SIG-M5 treated with dmso at 0.1 percent for 504 hours (cell line): ENCODE data around the gene MBD4.
A peak's percentile ranks its signal among the peaks of the same experiment; 100 is the strongest.
"Not testable (repeated sequence)": the region's sequence is repeated elsewhere in the genome, so short reads cannot be mapped to it uniquely, and the experiment has no call there.

Experiments used
- DNase-seq: peaks from one replicate; lab custom pipeline; 2025; ENCODE audit not compliant: unreplicated experiment; lab: John Stamatoyannopoulos, UW

MBD4 gene

DNA sequence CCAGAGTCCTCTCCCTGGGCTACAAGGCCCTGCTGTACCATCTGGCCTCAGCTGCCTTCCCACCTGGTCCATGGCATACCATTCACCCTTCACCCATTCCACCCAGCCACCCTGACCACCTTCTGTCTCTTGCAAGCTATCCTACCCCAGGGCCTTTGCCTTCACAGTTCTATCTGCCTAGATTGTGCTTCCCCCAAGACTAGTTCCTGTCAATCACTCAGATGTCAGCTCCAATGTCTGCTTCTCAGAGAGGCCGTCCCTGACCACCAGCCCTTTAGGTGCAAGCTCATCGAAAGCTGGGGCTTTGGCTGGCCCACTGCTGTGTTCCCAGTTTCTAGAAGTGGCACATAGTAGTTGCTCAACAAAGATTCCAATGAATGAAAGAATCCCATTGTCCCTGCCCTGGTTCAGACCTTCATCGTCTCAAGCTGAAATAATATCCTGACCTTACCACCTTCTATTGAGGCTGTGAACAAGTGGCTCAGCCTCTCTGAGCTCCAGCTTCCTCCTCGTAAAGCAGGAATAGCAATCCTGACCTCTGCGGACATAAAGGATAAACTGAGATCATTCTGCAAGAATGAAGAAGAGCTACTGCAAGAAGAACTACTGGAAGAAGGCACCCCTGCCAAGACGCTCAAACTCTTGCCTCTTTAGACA is 27.1 kb downstream of the MBD4 start:
- DNase-seq, result no peak

DNA sequence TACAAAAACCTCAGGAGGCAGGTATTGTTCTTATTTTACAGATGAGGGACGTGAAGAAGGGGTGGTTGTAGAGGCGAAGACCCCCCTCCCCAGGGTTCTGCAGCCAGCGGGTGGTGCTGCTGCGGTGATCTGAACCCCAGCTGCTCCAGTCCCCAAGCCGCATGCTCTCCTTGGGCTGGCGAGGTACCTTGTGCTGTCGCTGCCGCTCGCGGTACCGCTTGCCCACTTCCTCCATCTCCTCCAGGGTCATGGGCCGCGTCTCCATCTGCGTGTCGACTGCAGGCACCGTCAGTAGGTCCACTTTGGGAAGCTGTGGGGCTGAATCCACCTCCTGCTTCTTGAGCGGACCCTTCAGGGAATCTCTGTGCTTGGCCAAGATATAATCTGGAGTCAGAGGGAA is 28.8 kb downstream of the MBD4 start:
- no peak for DNase-seq

DNA sequence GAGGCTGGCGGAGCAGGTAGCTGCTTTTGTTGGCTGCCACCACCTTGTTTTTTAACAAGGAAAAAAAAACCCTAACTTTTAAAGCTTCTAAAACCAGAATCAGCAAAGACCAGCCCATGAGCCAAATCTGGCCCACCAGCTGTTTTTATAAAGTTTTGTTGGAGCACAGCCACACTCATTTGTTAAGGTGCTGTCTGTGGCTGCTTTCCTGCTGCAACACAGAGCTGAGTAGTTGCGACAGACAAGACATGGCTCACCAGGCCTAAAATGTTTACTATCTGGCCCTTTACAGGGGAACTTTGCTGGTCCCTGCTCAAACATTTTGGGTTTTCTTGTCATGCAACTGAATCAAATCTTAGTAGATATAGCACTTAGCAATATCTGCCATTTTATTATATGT is 30.2 kb downstream of the MBD4 start:
- peak; percentile 25 for DNase-seq

DNA sequence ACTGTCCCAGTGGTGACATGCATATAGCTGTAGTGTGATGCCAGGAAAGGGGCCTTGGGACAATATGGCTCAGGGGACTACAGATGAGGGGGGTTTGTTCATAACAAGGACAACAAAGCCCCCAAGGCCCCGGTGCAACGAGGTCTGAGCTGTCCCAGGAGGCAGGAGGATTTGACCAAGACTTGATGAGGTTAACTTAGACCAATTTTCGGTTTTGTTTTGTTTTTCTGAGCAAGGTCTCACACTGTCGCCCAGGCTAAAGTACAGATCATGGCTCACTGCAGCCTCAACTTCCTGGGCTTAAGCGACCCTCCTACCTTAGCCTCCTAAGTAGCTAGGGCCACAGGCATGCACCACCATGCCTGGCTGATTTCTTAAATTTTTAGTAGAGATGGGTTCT is 35.1 kb downstream of the MBD4 start:
- no peak for DNase-seq

DNA sequence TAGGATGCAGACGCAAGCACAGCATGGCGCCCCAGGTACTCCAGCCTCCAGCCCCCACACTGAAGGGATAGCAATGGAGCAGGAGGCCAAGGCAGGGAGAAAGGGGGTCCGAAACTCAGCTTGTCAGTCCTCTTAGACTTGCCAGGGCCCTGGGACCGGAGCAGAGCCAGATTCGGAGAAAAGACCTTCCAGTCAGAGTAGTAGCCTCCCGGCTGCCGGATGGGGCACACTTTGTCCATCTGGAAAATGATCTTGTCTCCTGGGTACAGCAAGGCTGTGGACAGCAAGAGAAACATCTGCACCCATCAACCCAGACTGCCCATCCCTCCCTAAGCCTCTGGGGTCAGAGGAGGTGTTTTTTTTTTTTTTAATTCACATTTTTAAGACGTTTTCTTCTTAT is 35.6 kb downstream of the MBD4 start:
- DNase-seq, result no peak

DNA sequence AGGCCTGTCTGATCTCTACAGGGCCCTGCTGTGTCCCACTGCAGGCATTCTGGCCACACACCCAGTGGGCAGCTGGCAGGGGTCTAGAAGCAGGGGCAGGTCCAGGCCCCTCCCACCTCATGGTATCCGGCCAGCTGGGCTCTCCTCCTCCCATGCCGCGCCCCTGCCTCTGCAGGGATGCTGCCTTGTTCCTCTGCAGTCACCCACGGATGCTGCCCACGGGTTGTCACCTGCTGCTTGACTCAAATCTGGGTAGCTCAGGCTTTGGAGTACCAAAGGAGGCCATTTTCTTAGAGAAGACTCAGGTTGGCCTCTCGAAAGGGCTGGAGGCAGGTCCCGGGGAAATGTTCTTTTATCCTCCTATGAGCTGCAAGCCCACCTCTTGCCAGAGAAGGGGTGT is 36.3 kb downstream of the MBD4 start:
- DNase-seq, result no peak

DNA sequence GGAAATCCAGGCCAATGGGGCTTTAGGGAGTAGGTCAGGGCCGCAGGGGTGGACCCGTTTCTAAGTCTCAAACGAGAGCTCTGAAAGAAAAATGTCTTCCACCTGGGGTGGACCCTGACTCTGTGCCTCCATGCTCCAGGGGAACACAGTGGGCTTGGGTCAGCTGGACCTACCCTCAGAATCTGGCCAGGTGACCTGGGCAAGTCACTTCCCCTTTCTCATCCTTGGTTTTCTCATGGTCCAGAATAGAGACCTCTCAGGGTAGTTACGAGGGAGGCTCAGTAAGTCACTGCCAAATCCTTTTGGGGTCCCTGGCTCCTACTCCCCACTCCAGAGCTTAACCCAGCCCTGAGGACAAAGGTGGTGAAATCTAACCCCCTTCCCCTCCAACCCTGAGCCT is 37.1 kb downstream of the MBD4 start:
- DNase-seq, result no peak

DNA sequence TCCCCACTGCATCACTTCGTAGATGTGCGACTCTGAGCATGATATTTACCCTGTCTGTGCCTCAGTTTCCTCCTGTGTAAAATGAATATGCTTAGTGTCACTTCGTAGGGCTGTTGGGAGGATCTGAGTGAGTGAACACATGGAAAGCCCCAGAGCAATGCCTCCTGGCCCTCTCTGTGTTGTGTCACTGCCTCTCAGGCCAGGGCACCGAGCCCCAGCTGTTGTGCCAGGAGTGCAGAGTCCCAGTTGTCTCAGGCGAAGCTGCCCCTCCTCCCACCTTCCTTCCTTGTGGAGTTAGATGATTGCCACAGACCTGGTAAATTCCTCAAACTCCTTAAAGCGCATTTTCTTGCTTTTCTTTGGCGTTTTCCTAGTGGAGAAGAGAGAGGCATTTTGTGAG is 37.5 kb downstream of the MBD4 start:
- no peak for DNase-seq

DNA sequence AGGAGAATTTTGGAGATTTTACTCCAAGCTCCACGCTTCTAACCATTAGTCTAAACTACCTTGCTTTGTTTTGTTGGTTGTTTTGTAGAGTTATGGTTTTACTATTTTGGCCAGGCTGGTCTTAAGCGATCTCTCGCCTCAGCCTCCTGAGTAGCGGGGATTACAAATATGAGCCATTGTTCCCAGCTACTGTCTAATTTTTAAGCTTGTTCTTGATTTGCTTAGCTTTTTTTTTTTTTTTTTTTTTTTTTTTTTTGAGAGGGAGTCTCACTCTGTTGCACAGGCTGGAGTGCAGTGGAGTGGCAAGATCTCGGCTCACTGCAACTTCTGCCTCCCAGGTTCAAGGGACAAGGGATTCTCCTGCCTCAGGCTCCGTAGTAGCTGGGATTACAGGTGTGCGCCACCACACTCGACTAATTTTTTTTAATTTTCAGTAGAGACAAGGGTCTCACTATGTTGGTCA is 39.8 kb downstream of the MBD4 start:
- no peak for DNase-seq

DNA sequence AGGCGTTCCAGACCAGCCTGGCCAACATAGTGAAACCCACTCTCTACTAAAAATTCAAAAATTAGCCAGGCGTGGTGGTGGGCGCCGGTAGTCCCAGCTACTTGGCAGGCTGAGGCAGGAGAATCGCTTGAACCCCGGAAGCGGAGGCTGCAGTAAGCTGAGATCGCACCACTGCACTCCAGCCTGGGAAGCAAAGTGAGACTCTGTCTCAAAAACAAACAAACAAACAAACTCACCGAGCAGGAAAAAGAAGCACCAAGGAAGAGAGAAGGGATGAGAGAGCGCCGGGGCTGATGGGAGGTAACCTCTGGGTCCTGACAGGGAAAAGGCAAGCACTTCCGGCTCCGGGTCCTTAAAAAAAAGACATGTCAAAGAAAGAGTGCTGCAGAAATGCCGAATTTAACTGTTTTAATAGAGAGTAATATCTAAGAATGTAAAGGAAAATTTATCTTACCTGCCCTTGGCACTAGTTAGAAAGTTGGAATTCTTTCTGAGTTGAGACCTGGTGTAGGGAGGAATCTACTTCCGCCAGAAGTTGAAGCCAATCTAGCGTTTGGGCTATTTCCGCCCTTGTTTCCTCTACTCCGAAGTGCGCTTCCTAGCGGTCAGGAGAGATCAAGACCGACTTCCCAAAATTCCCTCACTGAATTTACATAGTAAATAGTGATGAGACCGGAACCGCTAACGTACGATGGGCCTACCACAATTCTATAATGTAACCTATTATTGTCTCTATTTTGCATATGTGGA is 40.4 kb downstream of the MBD4 start:
- peak; percentile 99 for DNase-seq

DNA sequence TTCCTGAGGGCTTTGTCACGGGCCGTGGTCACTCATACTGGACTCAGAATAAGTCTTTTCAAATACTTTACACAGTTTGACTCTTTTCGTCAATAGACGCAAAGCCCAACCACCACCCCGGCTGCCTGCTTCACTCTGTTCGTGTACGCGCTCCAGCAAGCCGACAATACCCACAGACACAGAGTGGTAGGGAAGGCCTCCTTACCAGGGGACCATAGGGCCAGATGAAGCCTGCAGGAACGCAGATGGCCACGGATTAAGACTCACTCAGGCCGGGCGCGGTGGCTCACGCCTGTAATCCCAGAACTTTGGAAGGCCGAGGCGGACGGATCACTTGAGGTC is 41.0 kb downstream of the MBD4 start:
- no peak for DNase-seq

DNA sequence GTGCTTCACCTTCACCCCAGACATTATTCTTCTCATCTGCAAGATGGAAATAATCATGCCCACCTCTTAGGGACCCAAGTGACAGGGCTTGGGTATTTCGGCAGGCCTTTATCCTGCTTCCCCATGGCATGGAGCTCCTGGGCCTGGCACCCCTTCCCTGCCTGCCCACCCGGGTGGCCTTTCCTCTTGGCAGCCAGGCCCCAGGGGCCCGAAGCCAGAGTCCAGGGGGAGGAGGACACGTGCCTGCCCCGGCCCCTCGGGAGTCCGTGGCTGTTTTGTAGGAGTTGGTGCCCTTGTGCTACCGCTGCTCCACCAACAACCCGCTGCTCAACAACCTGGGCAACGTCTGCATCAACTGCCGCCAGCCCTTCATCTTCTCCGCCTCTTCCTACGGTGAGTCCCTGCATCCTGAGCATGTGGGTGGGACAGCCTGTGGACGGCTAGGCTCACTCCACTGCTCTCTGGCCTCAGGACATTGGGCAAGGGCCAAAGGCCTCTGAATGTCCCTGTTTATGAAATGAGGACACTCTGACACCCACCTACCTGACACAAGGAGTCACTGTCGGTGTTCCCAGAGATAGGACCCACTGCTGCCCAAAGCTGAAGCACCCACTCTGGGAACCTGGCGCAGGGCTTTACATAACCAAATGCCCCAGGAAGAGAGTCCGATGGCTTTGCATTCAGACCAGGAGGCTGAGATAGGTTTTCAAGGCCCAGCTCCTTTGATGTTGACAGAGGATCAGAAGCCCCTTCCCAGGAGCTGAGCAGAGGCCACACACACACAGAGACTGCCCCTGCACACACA is 45.8 kb downstream of the MBD4 start:
- not testable (repeated sequence) for DNase-seq

DNA sequence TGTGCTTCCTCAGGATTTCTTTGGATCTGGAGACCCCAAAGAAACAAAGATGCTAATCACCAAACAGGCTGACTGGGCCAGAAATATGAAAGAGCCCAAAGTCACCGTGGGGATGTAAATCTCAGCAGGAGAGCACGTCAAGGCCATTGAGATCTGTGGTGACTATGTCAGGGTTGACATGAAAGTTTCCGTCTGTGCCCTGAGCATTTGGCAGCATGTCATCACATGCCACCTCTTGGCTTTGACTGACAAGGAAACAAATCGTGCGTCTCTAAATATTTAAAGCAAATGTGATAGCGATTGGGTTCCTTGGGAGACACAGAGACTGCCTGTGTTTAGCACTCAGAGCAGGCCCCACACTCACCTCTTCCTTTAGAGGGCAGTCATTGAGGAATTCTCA is 46.5 kb downstream of the MBD4 start:
- no peak for DNase-seq

DNA sequence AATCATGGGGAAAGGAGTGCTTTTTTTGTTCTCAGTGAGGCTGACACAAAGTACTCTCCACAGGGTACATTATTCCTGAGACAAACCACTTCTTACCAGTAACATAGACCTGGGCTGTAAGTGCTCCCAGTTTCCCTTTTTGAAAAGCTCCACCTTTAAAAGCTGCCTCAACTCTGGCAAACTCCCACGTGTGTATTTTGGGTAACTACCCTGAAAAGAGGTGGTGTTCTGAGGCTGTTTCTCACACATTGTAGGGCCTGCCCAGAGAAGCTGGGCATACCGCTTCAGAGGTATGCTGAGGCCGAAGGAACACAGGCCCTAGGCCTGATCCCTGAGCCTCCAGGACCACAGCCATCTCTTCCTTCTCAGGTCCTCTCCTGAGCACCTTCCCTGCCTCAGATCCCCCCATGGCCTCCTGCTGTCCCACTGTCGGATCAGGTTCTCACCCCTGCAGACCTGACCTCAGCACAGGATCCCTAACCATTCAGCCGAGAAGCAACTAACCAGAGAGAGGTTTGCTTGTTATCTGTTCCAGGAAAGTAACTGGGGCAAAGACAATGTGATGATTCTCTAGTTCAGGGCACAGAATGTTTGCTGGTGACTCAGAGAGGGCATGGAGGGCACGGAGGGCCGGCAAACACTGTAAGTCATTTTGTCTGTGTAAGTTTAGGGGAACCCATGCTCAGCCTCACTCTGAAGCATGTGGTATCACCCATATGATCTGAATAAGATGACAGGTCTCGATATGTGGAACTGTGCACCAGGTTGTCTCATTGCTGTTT is 47.5 kb downstream of the MBD4 start:
- not testable (repeated sequence) for DNase-seq

DNA sequence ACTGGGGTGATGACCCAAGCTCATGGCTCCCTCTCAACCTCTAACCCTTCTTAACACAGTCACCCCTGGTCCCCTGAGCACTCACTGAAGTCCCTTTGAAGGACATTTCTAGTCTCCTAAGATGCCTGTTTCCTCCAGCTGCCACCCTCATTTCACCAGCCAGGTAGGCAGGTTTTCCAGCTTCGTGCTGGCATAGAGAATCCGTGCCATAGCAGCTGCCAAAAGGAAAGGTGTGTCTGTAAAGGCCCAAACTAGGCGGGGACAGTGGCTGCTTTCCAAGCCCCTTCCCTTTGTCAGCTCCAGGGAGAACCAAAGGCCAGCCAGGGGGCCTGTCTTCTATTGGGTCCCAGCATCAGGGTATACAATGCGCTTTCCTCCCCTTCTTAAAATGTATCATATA is 48.2 kb downstream of the MBD4 start:
- DNase-seq, result not testable (repeated sequence)

DNA sequence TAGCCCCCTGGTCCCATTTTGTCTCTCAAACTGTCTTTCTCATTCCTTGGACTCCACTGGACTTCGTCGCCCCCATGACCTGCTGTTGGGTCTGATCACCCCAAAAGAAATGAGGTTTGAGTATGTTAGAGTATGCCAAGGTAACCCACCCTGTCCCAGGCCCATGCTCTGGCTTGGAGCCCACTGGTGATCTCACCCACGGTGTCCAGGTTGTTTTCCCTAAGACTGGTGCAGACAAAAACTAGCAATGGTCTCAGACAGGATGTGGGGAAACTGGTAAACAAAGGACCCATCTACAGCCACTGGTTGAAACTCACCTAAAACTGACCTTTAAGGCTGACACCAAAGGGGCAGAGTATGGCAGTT is 50.2 kb downstream of the MBD4 start:
- DNase-seq, result no peak

DNA sequence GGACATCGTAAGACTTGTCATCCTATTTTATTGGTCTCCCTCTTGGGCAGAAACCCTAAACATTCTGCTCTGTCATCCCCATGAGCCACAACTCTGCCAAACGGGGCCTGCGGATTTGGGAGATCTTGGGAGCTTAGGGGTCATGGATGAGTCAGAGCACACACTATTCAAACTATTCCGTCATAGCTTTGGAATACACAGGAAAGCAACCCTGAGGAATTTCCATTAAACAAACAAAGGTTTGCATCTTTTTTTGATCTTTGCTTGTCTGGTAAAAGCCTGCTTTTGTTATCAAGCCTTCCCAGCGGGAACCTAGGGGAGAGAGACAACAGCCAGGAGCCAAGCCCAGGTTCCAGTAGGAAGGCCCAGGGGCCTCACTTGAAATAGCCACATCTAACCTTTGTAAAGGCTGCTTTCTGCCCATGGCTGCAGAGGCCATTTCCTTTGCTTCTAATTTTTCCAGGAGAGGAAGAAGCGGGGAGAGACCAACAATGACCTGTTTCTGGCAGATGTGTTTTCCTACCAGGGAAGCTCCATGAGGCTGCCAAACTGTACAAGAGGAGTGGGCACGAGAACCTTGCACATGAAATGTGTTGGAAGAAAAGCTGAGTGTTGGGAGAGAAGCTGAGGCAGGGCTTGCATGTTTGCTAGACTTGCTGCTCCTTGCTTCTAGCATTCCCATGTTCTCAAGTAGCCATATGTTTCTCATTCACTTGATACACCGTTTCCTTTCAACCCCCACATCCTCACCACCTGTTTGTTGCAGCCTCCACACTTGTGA is 50.8 kb downstream of the MBD4 start:
- DNase-seq, result not testable (repeated sequence)

DNA sequence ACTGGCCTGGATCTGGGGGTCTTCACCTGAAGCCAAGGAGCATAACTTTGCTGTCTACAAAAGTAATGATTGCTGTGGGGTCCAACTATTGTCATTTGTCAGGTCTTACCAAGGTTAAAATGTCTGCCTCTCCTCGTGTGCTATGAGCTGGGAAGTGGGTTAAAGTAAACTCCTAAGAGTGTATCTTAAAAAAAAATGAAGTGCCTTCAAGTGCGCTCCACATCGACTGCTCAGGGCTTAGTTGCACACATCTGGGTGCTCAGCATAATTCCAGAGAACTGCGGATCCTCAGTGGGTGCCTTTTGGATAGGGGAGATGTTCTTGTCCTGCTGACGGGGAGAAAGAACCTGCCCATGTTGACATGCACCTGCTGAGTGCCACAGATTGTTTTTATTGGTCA is 52.3 kb downstream of the MBD4 start:
- no peak for DNase-seq

DNA sequence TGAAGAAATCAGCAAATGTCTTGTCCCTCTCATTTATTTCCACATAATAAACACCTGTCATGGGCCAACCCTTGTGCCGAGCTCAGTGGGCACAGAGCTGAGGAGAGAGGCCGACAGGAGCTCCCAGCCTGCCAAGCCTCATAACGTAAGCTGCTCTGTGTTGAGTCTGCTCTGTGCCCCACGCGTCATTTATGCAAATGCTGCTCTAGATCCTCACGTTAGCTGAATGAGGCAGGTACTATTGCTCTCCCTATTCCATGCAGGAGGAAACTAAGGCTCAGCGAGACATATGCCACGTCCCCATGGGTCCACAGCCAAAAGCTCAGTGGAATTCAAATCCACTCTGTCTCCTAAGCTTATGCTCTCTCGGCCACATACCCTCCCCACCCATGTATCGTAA is 52.8 kb downstream of the MBD4 start:
- DNase-seq, result no peak

DNA sequence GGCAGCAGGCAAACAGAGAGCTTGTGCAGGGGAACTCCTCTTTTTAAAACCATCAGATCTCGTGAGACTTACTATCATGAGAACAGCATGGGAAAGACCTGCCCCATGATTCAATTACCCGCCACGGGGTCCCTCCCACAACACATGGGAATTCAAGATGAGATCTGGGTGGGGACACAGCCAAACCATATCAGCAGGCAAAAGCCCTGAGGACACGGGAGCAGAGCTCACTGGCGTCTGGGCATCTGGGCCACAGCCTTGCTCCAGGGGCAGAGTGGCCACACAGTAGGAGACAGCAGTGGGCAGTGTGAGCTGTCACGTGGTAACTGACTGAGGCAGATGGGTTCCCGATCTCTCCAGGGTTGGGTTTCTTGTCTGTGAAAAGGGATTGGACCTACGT is 54.2 kb downstream of the MBD4 start:
- DNase-seq, result not testable (repeated sequence)
